Neutrophil (primary cell): ENCODE data around the gene NOD2.

Source experiments
- H3K27ac ChIP-seq: fragments of 200-600 bp; sonication (generic); 2 replicates; pipeline ENCODE4 v1.5.1; 2016; ENCODE audit warnings: mild to moderate bottlenecking, moderate library complexity
- H3K27me3 ChIP-seq: fragments of 200-600 bp; sonication (generic); 2 replicates; pipeline ENCODE4 v1.6.0; 2016; ENCODE audit warnings: mild to moderate bottlenecking
- H3K36me3 ChIP-seq: fragments of 200-600 bp; sonication (generic); 2 replicates; pipeline ENCODE4 v1.5.1; 2017
- H3K4me1 ChIP-seq, 2 experiments: fragments of 200-600 bp in 1 of 2; sonication (generic) in 1 of 2; 1 replicate in 1 of 2; 2 replicates in 1 of 2; pipeline versions ENCODE4 v1.5.1 to v1.6.1; 2013 to 2016; ENCODE audit warnings: low read depth in 1 of 2, low read length in 1 of 2, mild to moderate bottlenecking in 1 of 2, moderate library complexity in 1 of 2; ENCODE audit not compliant: control insufficient read depth in 1 of 2, insufficient read depth in 1 of 2
- H3K4me3 ChIP-seq, 2 experiments: fragments of 200-600 bp in 1 of 2; sonication (generic) in 1 of 2; 1 replicate in 1 of 2; 2 replicates in 1 of 2; pipeline ENCODE4 v1.5.1; 2013 to 2016; ENCODE audit warnings: low read depth in 1 of 2, low read length in 1 of 2, mild to moderate bottlenecking in 1 of 2, moderate library complexity in 1 of 2
- H3K9me3 ChIP-seq: fragments of 200-600 bp; sonication (generic); 2 replicates; pipeline ENCODE4 v1.5.1; 2016
- CTCF ChIP-seq: fragments of 200-600 bp; sonication (generic); IDR thresholded peaks from 2 replicates; pipeline ENCODE4 v1.5.1; 2016; ENCODE audit warnings: antibody characterized with exemption

The NOD2 gene

GRCh38 chr16:50690177-50690576 is 3.2 kb upstream of the NOD2 start:
- TF ChIP-seq CTCF = no peak
- Histone ChIP-seq H3K36me3 (no peaks in the 10 kb centered on the region), H3K27me3 (no peaks in the 10 kb centered on the region), H3K27ac (peak overlapping the region; percentile 93), H3K4me1 (peaks cover 67 to 73% of the 10 kb centered on the region in 2 experiments), H3K4me3 (no peak overlapping the region), H3K9me3 (no peaks in the 10 kb centered on the region)

DNA sequence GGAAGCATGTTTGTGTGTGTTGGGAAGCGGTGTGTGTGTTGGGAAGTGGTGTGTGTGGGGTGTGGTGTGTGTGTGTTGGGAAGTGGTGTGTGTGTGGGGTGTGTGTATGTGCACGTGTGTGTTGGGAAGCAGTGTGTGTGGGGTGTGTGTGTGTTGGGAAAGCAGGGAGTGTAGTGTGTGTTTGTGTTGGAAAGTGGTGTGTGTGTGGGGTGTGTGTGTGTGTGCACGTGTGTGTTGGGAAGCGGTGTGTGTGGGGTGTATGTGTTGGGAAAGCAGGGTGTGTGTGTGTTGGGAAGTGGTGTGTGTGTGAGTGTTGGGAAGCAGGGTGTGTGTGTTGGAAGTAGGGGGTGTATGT is 785 bp upstream of the NOD2 start:
- Histone ChIP-seq H3K4me1 (peaks cover 67 to 73% of the 10 kb centered on the region in 2 experiments), H3K9me3 (no peaks in the 10 kb centered on the region), H3K27ac (peak overlapping the region; percentile 90), H3K36me3 (no peaks in the 10 kb centered on the region), H3K4me3 (peak overlapping the region; percentile 68 to 91), H3K27me3 (no peaks in the 10 kb centered on the region)
- TF ChIP-seq CTCF = no peak

DNA sequence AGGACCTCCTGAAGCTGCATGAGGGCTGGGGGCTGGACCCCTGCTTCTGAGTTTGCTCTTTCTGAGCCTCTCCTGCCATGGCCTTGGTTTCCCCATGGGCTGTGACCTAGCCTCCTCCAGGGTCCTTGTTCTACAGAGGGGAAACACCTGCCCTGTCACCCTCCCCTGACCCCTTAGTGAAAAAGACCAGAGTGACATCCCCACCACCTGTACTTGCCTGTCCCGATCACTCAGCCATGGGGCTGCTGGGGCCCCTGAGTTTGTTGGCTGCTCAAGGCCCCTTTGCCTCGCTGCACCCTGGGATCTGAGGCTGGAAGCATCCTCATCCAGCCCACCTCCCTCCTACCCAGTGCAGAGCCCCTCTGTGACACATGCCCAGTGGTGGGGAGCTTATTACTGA is 800 bp downstream of the NOD2 start:
- Histone ChIP-seq H3K27me3 (no peaks in the 10 kb centered on the region), H3K4me1 (peaks cover 67 to 73% of the 10 kb centered on the region in 2 experiments), H3K27ac (peak overlapping the region; percentile 90), H3K9me3 (no peaks in the 10 kb centered on the region), H3K36me3 (no peaks in the 10 kb centered on the region), H3K4me3 (peak overlapping the region; percentile 68 to 91)
- no peak for TF ChIP-seq CTCF

- peaks cover 6% of the 10 kb centered on the region for H3K36me3 ChIP-seq
- H3K27me3 ChIP-seq = no peaks in the 10 kb centered on the region
- H3K4me1 ChIP-seq = peaks cover 76% of the 10 kb centered on the region in 2 experiments
- peak overlapping the region; percentile 68 to 91 for H3K4me3 ChIP-seq
- no peak for TF ChIP-seq CTCF
- H3K27ac ChIP-seq = peak overlapping the region; percentile 90
- H3K9me3 ChIP-seq = no peaks in the 10 kb centered on the region
Observed at GRCh38 chr16:50695017-50696000, 1.9 kb downstream of the NOD2 start.

GRCh38 chr16:50696126-50696525 is 2.7 kb downstream of the NOD2 start:
- Histone ChIP-seq H3K9me3 (no peaks in the 10 kb centered on the region), H3K27me3 (no peaks in the 10 kb centered on the region), H3K36me3 (peaks cover 11% of the 10 kb centered on the region), H3K27ac (peak overlapping the region; percentile 90), H3K4me1 (peaks cover 78 to 81% of the 10 kb centered on the region in 2 experiments), H3K4me3 (peak overlapping the region; percentile 68 to 91)
- no peak for TF ChIP-seq CTCF
